Endodermal cell (in vitro differentiated cells): ENCODE measurements around the gene GCN1. TPM values are rescaled to one million over a fixed set of nuclear protein-coding genes. Genes with fewer than 3 reads are reported as not detected.

Source experiments
- DNase-seq: peaks from one replicate; pipeline ENCODE4 v3.0.0-alpha.2; 2017
- H3K27ac ChIP-seq: 2 replicates; pipeline ENCODE4 v1.5.1; 2013; ENCODE audit warnings: mild to moderate bottlenecking, low read depth, low read length, moderate library complexity
- H3K27me3 ChIP-seq: 2 replicates; pipeline ENCODE4 v1.6.1; 2013; ENCODE audit warnings: mild to moderate bottlenecking, low read length, moderate library complexity; ENCODE audit not compliant: insufficient read depth, control insufficient read depth, poor library complexity, severe bottlenecking
- H3K36me3 ChIP-seq: 2 replicates; pipeline ENCODE4 v1.7.0; 2013; ENCODE audit warnings: mild to moderate bottlenecking, low read length, moderate library complexity; ENCODE audit not compliant: control insufficient read depth, insufficient read depth
- H3K4me1 ChIP-seq: one replicate; pipeline ENCODE4 v1.7.0; 2013; ENCODE audit warnings: low read length; ENCODE audit not compliant: control insufficient read depth, insufficient read depth
- H3K4me3 ChIP-seq: 2 replicates; pipeline ENCODE4 v1.5.1; 2013; ENCODE audit warnings: mild to moderate bottlenecking, low read length, moderate library complexity
- H3K9ac ChIP-seq: 2 replicates; pipeline ENCODE4 v1.6.1; 2013; ENCODE audit warnings: mild to moderate bottlenecking, low read length, moderate library complexity; ENCODE audit not compliant: poor library complexity, severe bottlenecking; ENCODE audit errors: extremely low read depth
- H3K9me3 ChIP-seq: 2 replicates; pipeline ENCODE4 v1.6.1; 2013; ENCODE audit warnings: mild to moderate bottlenecking, low read length, moderate library complexity; ENCODE audit not compliant: control insufficient read depth
- H3K27ac Mint-ChIP-seq: 2 replicates; pipeline ENCODE4 v1.8.0; 2020; ENCODE audit warnings: mixed read lengths
- H3K27me3 Mint-ChIP-seq: 2 replicates; pipeline ENCODE4 v1.8.0; 2021; ENCODE audit warnings: mild to moderate bottlenecking, mixed read lengths; ENCODE audit not compliant: insufficient read depth
- H3K36me3 Mint-ChIP-seq: 2 replicates; pipeline ENCODE4 v1.8.0; 2020; ENCODE audit warnings: low read depth, mixed read lengths
- H3K4me1 Mint-ChIP-seq: 2 replicates; pipeline ENCODE4 v1.8.0; 2020; ENCODE audit warnings: mixed read lengths
- H3K4me3 Mint-ChIP-seq: 2 replicates; pipeline ENCODE4 v1.8.0; 2020; ENCODE audit warnings: mild to moderate bottlenecking, moderate library complexity, mixed read lengths
- H3K9me3 Mint-ChIP-seq: 2 replicates; pipeline ENCODE4 v1.8.0; 2020; ENCODE audit warnings: mild to moderate bottlenecking, mixed read lengths
- CTCF ChIP-seq: fragments of 200-600 bp; sonication (generic); conservative IDR thresholded peaks from 2 replicates; pipeline ENCODE4 v1.5.0; 2021; ENCODE audit warnings: antibody characterized with exemption, mild to moderate bottlenecking
- WGBS, 2 experiments: methylation state at CpG; one replicate each; pipeline versions ENCODE4 v1.1.5 to v1.1.7; 2013; ENCODE audit warnings: missing lambda C conversion rate in 2 of 2, mixed read lengths in 1 of 2; ENCODE audit not compliant: insufficient coverage in 1 of 2, insufficient read length in 1 of 2; 5-methylcytosine and 5-hydroxymethylcytosine counted together
- total RNA-seq, 2 donors: library from RNA; stranded (reverse); fragmentation: NEBNext Ultra II Directional in 1 of 2; extraction: Animal tissue kit (Norgen Biotek cat#: 25700) in 1 of 2; gene quantifications; 2 replicates in 1 of 2; 3 replicates in 1 of 2; pipeline ENCODE4 v1.2.1, GENCODE V29; 2021

GCN1 gene
- total RNA-seq, 2 donors from 2014 or later, result 133 to 143 TPM

- no peak for DNase-seq
- H3K27me3 ChIP-seq, result no peaks in the 10 kb centered on the region
- 95 to 97% methylated on average over 20 to 22 of the region's 22 CpGs for whole genome bisulfite sequencing, 2 experiments
- TF ChIP-seq CTCF, result no peak
- no peaks in the 10 kb centered on the region for H3K9me3 ChIP-seq
- Mint-ChIP-seq H3K9me3 (no peaks in the 10 kb centered on the region), H3K27me3 (no peaks in the 10 kb centered on the region), H3K4me1 (no peaks in the 10 kb centered on the region), H3K36me3 (peaks cover 85% of the 10 kb centered on the region), H3K27ac (no peak overlapping the region), H3K4me3 (no peak overlapping the region)
- no peak overlapping the region for H3K4me3 ChIP-seq
- peaks cover 92% of the 10 kb centered on the region for H3K36me3 ChIP-seq
- no peak overlapping the region for H3K27ac ChIP-seq
- H3K4me1 ChIP-seq, result no peaks in the 10 kb centered on the region
- H3K9ac ChIP-seq, result no peak overlapping the region
These were observed 37.9 kb downstream of the GCN1 start for GRCh38 chr12:120156315-120157259.

GRCh38 chr12:120155072-120155471, 39.4 kb downstream of the GCN1 start:
- Mint-ChIP-seq H3K36me3 (peaks cover 81% of the 10 kb centered on the region), H3K4me3 (no peak overlapping the region), H3K4me1 (no peaks in the 10 kb centered on the region), H3K27me3 (no peaks in the 10 kb centered on the region), H3K27ac (no peak overlapping the region), H3K9me3 (no peaks in the 10 kb centered on the region)
- no peaks in the 10 kb centered on the region for H3K27me3 ChIP-seq
- H3K36me3 ChIP-seq, result peaks cover 86% of the 10 kb centered on the region
- TF ChIP-seq CTCF, result no peak
- no peaks in the 10 kb centered on the region for H3K4me1 ChIP-seq
- H3K9ac ChIP-seq, result no peak overlapping the region
- no peaks in the 10 kb centered on the region for H3K9me3 ChIP-seq
- WGBS, 2 experiments, result 95 to 98% methylated on average over 14 to 15 of the region's 15 CpGs
- H3K4me3 ChIP-seq, result no peak overlapping the region
- H3K27ac ChIP-seq, result no peak overlapping the region
- peak; percentile 44 for DNase-seq

GRCh38 chr12:120150919-120151525, 43.5 kb downstream of the GCN1 start:
- no peaks in the 10 kb centered on the region for H3K27me3 ChIP-seq

More at GRCh38 chr12:120150919-120151525, 43.5 kb downstream of the GCN1 start:
- no peak for TF ChIP-seq CTCF
- Histone ChIP-seq H3K4me1 (no peaks in the 10 kb centered on the region), H3K27ac (no peak overlapping the region), H3K36me3 (peaks cover 87% of the 10 kb centered on the region), H3K9me3 (no peaks in the 10 kb centered on the region), H3K4me3 (no peak overlapping the region), H3K9ac (no peak overlapping the region)
- no peaks in the 10 kb centered on the region for H3K9me3 Mint-ChIP-seq
- H3K4me3 Mint-ChIP-seq, result no peak overlapping the region
- H3K27me3 Mint-ChIP-seq, result no peaks in the 10 kb centered on the region
- DNase-seq, result peak; percentile 46
- peaks cover 74% of the 10 kb centered on the region for H3K36me3 Mint-ChIP-seq
- no peaks in the 10 kb centered on the region for H3K4me1 Mint-ChIP-seq
- 94 to 97% methylated on average over 15 to 22 of the region's 22 CpGs for WGBS, 2 experiments
- H3K27ac Mint-ChIP-seq, result no peak overlapping the region
